NOMO-1 treated with dmso at 0.1 percent for 144 hours (cell line): ENCODE data around the gene RBM4B.
"Not testable (repeated sequence)": the region's sequence is repeated elsewhere in the genome, so short reads cannot be mapped to it uniquely, and the experiment has no call there.

Experiments
- DNase-seq: peaks from one replicate; lab custom pipeline; 2025; ENCODE audit not compliant: unreplicated experiment; lab: John Stamatoyannopoulos, UW

The RBM4B gene

DNA sequence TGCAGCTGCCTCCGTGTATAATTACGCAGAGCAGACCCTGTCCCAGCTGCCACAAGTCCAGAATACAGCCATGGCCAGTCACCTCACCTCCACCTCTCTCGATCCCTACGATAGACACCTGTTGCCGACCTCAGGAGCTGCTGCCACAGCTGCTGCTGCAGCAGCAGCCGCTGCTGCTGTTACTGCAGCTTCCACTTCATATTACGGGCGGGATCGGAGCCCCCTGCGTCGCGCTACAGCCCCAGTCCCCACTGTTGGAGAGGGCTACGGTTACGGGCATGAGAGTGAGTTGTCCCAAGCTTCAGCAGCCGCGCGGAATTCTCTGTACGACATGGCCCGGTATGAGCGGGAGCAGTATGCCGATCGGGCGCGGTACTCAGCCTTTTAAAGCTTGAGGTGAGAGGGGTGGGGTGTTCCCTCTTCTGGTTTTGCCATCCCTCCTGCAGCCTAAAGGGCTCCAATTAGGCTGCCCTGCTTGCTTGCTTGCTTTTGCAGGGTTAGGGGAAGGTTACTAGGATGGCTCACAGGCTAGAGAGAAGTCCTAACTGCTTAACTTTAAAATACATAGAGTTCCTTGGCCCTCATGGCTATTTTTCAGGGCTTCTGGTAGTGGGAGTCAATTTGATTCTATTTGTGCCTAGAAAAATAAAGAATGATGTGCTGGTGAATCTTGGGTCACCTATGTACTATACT is 33.8 kb downstream of the RBM4B start:
- no peak for DNase-seq

DNA sequence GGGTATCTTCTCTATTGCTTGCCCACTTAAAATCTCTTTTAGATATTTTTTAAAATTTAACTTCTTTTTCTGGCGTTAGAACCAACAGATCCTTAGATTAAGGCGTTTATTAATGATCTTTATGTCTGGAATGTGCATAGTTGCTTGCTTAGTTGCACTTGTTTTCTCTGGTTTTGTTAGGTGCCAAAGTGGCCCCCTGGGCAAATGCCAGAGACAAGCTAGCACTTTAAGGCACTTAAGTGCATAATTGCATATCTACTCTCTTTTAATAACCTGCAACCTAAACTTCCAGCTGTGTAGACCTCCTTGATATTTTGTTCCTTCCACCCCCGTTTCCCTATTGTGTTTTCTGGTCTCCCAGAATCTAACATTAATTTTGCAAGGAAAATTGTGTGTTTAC is 35.9 kb downstream of the RBM4B start:
- DNase-seq = no peak

- not testable (repeated sequence) for DNase-seq
These were observed 37.8 kb downstream of the RBM4B start for GRCh38 chr11:66639814-66640340.

DNA sequence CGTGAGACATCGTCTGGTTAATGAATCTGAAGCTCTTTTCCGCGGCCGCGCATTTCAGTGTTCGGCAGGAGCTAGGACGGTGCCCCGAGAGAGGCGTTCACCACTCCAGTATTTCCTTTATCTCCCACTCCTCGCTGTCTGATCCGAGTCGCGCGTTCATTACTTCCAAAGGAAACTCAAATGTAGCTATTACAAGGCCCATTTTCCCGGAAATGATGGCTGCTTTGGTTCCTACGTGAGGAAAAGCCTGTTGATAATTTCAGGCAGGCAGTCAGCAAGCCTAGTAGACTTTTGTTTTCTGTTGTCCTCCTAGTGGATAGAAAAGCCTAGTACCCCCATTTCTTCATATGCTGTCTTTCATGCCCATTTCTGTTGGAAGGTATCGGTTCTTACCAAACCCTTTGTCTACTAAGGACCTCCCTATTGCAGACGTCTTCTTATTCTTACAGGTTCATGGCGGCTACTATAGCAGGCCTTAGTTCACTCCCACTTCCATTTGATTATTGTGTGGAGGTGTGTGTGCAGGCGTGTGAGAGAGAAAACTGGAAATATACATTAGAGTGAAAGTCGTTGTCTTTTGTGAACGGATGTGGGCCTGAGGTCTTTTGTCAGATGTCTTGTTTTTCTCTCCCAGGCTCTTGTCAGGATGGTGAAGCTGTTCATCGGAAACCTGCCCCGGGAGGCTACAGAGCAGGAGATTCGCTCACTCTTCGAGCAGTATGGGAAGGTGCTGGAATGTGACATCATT is 38.4 kb downstream of the RBM4B start:
- no peak for DNase-seq

- peak; percentile 99 for DNase-seq
These were observed 39.3 kb downstream of the RBM4B start, which contains the start of gene RBM4 for GRCh38 chr11:66638177-66639065. TSS of gene RBM4 (plus strand) at chr11:66638703. CDS start at chr11:66639712, 1,009 bp downstream.

DNA sequence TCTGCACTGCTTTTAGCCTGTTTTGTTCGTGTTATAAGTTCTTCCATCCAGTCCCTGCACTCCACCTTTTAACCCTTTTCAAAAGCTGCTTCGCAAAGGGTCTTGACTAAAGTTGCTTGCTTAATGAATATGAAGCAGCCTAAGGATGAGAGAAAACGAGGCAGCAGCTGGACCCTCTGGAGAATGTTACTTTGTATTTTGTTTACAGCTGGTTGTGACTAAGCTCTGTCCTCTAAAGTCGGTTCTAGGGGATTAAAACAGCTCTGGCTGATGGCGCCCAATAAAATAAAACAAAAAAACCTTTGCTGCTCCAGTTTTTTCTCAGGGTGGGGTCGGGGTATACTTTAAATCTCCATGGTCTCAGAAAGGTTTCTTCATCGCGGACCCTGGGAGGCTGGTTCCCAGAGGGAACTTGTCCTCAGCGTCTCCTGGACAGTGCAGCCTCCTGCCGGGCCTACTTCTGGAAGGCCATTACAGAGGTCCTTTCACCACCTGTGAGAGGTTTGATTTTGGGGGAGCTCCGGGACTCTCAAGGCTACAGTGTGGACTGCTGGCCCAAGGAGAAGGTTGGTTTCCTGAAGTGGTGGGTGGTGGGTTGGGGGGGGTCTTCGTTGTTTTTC is 40.0 kb downstream of the RBM4B start:
- DNase-seq = no peak

DNA sequence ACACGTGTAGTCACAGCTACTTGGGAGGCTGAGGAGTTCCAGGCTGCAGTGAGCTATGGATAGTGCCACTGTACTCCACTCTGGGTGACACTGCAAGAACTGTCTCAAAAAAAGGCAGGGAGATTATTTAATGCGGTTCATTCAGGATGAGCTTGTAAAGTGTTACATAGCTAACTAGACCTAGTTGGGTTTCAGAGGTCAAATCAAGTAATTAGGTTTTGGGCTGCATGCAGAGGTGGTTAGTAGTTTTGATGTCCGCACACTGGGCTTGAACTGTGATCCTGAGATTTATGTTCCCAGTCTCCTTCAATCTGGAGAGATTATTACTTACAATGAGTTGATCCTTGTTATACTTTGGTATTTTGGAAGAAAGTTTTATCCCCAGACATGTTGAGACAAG is 41.3 kb downstream of the RBM4B start:
- no peak for DNase-seq

- no peak for DNase-seq
These were observed 44.7 kb downstream of the RBM4B start for GRCh38 chr11:66632952-66633351.

- no peak for DNase-seq
These were observed 45.8 kb downstream of the RBM4B start for GRCh38 chr11:66631883-66632282.

DNA sequence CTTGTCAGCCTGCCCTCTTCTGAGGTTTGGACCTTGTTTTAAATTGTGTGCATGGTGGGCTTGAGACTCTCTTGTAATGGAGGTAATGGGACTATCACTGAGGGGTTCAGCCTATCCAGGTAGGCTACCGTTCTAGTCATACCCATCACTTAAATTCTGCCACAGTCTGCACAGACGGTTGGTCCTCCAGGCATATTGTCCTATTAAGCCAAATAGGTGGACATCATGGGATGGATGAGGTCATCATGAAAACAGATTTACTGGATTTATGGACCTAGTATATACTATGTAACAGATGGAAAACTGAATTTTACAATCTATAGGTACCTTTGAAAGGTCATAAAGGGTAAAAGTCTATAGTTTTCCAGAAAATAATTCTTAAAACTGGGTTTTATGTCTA is 48.3 kb downstream of the RBM4B start:
- no peak for DNase-seq

- DNase-seq = no peak
These were observed 49.6 kb downstream of the RBM4B start for GRCh38 chr11:66628061-66628603.

DNA sequence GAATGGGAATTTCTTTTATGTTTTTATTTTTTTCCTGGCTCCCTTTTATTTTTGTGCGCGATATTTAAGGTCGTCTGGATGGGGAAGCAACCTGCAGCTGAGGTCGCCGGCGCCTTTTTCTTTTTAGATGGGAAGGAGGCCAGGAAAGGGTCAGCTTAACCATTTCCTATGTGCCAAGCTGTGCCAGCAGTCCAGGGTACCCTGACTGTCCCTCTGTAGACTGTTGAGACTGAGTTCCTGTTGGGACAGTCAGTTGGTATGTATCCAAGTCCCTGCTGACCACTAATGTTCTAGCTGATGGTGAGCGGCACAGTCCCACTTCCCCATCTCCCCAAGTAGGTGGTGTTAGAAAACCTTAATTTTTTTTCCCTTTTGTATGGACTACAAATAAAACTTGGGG is 50.8 kb downstream of the RBM4B start:
- DNase-seq = no peak

- DNase-seq = no peak
These were observed 51.3 kb downstream of the RBM4B start for GRCh38 chr11:66626382-66626781.

- DNase-seq = no peak
These were observed 51.9 kb downstream of the RBM4B start for GRCh38 chr11:66625752-66626149.

DNA sequence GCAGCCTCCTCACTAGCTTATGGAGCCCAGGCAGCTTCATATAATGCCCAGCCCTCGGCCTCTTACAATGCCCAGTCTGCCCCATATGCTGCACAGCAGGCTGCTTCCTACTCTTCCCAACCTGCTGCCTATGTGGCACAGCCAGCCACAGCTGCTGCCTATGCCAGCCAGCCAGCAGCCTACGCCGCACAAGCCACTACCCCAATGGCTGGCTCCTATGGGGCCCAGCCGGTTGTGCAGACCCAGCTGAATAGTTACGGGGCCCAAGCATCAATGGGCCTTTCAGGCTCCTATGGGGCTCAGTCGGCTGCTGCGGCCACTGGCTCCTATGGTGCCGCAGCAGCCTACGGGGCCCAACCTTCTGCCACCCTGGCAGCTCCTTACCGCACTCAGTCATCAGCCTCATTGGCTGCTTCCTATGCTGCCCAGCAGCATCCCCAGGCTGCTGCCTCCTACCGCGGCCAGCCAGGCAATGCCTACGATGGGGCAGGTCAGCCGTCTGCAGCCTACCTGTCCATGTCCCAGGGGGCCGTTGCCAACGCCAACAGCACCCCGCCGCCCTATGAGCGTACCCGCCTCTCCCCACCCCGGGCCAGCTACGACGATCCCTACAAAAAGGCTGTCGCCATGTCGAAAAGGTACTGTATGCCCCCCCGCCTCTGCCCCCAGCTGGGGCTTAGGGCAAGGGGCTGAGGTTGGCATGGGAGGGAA is 52.5 kb downstream of the RBM4B start:
- DNase-seq = no peak

DNA sequence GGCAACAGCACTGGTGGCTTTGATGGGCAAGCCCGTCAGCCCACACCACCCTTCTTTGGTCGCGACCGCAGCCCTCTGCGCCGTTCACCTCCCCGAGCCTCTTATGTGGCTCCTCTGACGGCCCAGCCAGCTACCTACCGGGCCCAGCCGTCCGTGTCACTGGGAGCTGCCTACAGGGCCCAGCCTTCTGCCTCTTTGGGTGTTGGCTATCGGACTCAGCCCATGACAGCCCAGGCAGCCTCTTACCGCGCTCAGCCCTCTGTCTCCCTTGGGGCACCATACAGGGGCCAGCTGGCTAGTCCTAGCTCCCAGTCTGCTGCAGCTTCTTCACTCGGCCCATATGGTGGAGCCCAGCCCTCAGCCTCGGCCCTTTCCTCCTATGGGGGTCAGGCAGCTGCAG is 53.2 kb downstream of the RBM4B start:
- DNase-seq = no peak

DNA sequence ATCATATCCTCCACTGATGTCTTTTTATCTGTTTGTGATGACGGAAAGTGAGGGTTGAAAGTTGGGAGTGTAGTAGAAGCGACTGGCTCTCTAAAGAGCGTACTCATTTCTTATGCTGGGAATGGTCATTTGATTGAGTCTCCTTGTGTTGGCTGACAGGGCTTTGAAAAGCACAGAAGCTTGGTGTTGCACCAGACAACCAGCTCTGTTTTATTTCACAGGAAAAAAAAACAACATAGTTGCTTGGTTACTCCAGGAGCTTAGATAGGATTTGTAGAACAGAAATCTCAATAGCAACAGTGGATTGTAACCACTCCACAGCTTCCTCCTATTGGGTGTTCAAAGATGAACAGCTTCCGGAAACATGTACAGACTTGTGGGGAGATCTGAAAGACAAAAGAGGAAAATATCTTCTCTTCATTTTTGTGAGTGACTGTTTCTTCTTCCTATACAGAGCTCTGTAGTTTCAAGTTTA is 58.6 kb downstream of the RBM4B start:
- peak; percentile 39 for DNase-seq

- DNase-seq = no peak
These were observed 60.4 kb downstream of the RBM4B start for GRCh38 chr11:66617155-66617834.
